CD4-positive, alpha-beta T cell (primary cell): ENCODE measurements around the gene CSTPP1. TPM values are rescaled to one million over a fixed set of nuclear protein-coding genes. Genes with fewer than 3 reads are reported as not detected.

Experiments
- ATAC-seq: fragments of 200-7000 bp; cut with Tn5 transposase; one replicate; pipeline ENCODE4 v1.10.0; 2022; ENCODE audit warnings: mild to moderate bottlenecking; ENCODE audit not compliant: poor library complexity
- CTCF ChIA-PET: fragments of 350-600 bp; sonication (Branson Sonifier 250); formaldehyde crosslinking; loops from one replicate; lab custom pipeline; 2021; ENCODE audit warnings: antibody characterized with exemption, inconsistent platforms; lab: Charles Lee
- POLR2A ChIA-PET: fragments of 350-600 bp; sonication (Branson Sonifier 250); formaldehyde crosslinking; loops from one replicate; lab custom pipeline; 2021; ENCODE audit warnings: antibody characterized with exemption, inconsistent platforms; lab: Charles Lee
- DNase-seq, 14 experiments: peaks; one replicate each; pipeline ENCODE4 v3.0.0-alpha.2; 2013 to 2020; ENCODE audit warnings: mixed read lengths in 2 of 14
- H3K27ac ChIP-seq, 2 donors: one replicate each; pipeline versions ENCODE4 v1.5.1 to v1.7.0; 2013; ENCODE audit warnings: low read length in 2 of 2, low read depth in 1 of 2, mild to moderate bottlenecking in 1 of 2
- H3K27me3 ChIP-seq, 2 experiments: 1 replicate in 1 of 2; 2 replicates in 1 of 2; pipeline versions ENCODE4 v1.6.1 to v1.7.0; 2013; ENCODE audit warnings: low read length in 2 of 2, control low read depth in 1 of 2, mild to moderate bottlenecking in 1 of 2, moderate library complexity in 1 of 2; ENCODE audit not compliant: insufficient read depth in 2 of 2, control insufficient read depth in 1 of 2
- H3K36me3 ChIP-seq: one replicate; pipeline ENCODE4 v1.6.1; 2013; ENCODE audit warnings: low read length, control low read depth; ENCODE audit not compliant: insufficient read depth
- H3K4me1 ChIP-seq: one replicate; pipeline ENCODE4 v1.6.1; 2013; ENCODE audit warnings: low read length, control low read depth; ENCODE audit not compliant: insufficient read depth
- H3K4me3 ChIP-seq: one replicate; pipeline ENCODE4 v1.5.1; 2013; ENCODE audit warnings: mild to moderate bottlenecking, low read length, moderate library complexity
- H3K9me3 ChIP-seq, 2 experiments: 1 replicate in 1 of 2; 2 replicates in 1 of 2; pipeline versions ENCODE4 v1.6.1 to v1.7.0; 2013; ENCODE audit warnings: low read length in 2 of 2, mild to moderate bottlenecking in 2 of 2, control low read depth in 1 of 2, moderate library complexity in 1 of 2; ENCODE audit not compliant: control insufficient read depth in 1 of 2, insufficient read depth in 1 of 2
- H3K27ac Mint-ChIP-seq: one replicate; pipeline ENCODE4 v1.8.0; 2020; ENCODE audit warnings: mixed read lengths
- H3K27me3 Mint-ChIP-seq: one replicate; pipeline ENCODE4 v1.8.0; 2021; ENCODE audit warnings: mixed read lengths
- H3K36me3 Mint-ChIP-seq: one replicate; pipeline ENCODE4 v1.8.0; 2021; ENCODE audit warnings: low read depth, mixed read lengths
- H3K4me1 Mint-ChIP-seq: one replicate; pipeline ENCODE4 v1.8.0; 2021; ENCODE audit warnings: low read depth, mixed read lengths
- H3K4me3 Mint-ChIP-seq: one replicate; pipeline ENCODE4 v1.8.0; 2020; ENCODE audit warnings: mild to moderate bottlenecking, mixed read lengths
- H3K9me3 Mint-ChIP-seq: one replicate; pipeline ENCODE4 v1.8.0; 2020; ENCODE audit warnings: mixed read lengths
- intact Hi-C, 2 experiments: fragments of 100-400 bp; cut with DNase I in 1 of 2; cut with micrococcal nuclease in 1 of 2; formaldehyde crosslinking; loops; one replicate each; pipeline versions ENCODE4 v1.15.1 to v1.9.0; 2023 to 2025; cut with DNase I, micrococcal nuclease
- total RNA-seq, 174 experiments: library from RNA in 2 of 174; stranded (reverse) in 2 of 174; gene quantifications; one replicate each; pipeline ENCODE4 v1.2.3 and lab custom pipeline; 2021 to 2026
- TF ChIP-seq, protein P1 (sequence below): fragments of 200-600 bp; IDR thresholded peaks from one replicate; pipeline ENCODE4 v1.8.0; 2022; ENCODE audit warnings: antibody characterized with exemption, mild to moderate bottlenecking

Gene CSTPP1
- total RNA-seq, 2 experiments from 2014 or later, result 6.6 to 7.3 TPM

DNA sequence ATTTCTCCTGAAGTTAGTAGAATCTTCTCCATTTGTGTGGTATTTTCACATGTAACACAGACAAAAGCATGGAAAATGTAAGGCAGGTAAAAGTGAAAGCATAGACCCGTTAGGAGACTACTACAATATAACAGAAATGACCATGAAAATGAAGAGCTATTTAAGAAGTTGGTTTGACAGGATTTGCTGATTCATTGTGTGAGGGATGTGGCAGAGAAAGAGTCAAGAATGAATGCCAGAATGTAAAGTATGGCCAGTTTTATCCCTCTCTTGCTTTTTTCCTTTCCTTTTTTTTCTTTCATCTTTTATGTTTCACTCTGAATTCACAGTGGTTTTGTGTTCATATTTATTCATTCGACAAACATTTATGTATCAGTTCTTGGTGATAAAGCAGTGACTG lies 124.2 kb downstream of the CSTPP1 start:
- Mint-ChIP-seq H3K27ac (no peak overlapping the region), H3K4me3 (no peak overlapping the region), H3K36me3 (peaks cover 9% of the 10 kb centered on the region), H3K27me3 (no peaks in the 10 kb centered on the region), H3K4me1 (no peaks in the 10 kb centered on the region), H3K9me3 (no peaks in the 10 kb centered on the region)
- ChIA-PET CTCF (no interaction called here), POLR2A (no interaction called here)
- Histone ChIP-seq H3K4me1 (no peaks in the 10 kb centered on the region), H3K4me3 (no peak overlapping the region), H3K27ac (no peak overlapping the region), H3K36me3 (no peaks in the 10 kb centered on the region), H3K9me3 (no peaks in the 10 kb centered on the region), H3K27me3 (no peaks in the 10 kb centered on the region)
- TF ChIP-seq, protein P1, sequence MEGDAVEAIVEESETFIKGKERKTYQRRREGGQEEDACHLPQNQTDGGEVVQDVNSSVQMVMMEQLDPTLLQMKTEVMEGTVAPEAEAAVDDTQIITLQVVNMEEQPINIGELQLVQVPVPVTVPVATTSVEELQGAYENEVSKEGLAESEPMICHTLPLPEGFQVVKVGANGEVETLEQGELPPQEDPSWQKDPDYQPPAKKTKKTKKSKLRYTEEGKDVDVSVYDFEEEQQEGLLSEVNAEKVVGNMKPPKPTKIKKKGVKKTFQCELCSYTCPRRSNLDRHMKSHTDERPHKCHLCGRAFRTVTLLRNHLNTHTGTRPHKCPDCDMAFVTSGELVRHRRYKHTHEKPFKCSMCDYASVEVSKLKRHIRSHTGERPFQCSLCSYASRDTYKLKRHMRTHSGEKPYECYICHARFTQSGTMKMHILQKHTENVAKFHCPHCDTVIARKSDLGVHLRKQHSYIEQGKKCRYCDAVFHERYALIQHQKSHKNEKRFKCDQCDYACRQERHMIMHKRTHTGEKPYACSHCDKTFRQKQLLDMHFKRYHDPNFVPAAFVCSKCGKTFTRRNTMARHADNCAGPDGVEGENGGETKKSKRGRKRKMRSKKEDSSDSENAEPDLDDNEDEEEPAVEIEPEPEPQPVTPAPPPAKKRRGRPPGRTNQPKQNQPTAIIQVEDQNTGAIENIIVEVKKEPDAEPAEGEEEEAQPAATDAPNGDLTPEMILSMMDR, result no peak
- ATAC-seq, result no peak
- no peak for DNase-seq
- intact Hi-C loops, result no loop called here

DNA sequence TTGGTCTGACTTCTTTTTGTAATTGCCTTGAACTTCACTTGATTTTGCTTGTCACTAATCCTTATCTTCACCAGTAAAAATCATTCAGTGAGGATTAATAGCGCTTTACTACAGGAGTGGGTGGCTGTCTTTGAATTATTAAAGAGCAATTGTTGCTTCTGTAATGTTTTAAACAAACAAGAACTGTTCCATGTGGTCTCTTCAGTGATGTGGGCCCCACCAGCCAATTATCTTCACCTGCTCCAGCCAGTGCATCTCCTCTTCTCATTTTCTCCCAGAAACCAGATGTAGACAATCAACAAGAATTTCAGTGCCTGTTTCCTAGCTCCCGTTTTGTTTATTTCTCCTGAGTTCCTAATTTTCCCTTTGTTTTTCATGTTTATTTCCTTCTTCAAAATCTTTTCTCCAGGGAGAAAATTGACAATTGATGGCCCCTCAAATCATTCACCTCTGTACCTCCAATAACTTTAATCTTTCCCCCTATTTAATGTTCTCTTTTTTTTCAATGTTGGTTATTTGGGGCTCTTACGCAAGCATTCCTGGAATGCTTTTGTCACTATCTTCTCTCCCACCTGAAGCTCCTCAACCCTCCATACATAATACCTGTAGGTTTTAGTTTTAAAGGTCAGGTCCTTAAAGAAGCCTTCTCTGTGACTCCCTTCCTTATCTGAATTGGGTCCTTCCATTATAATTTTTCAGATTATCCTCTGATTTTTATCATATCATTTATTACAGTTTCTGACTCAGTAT lies 125.0 kb downstream of the CSTPP1 start:
- Histone ChIP-seq H3K4me3 (no peak overlapping the region), H3K4me1 (no peaks in the 10 kb centered on the region), H3K9me3 (no peaks in the 10 kb centered on the region), H3K27ac (no peak overlapping the region), H3K36me3 (no peaks in the 10 kb centered on the region), H3K27me3 (no peaks in the 10 kb centered on the region)
- Mint-ChIP-seq H3K36me3 (peaks cover 2% of the 10 kb centered on the region), H3K27me3 (no peaks in the 10 kb centered on the region), H3K9me3 (no peaks in the 10 kb centered on the region), H3K27ac (no peak overlapping the region), H3K4me1 (no peaks in the 10 kb centered on the region), H3K4me3 (no peak overlapping the region)
- intact Hi-C loops, result no loop called here
- ATAC-seq, result no peak
- POLR2A ChIA-PET, result no interaction called here
- TF ChIP-seq, protein P1, result no peak
- DNase-seq, result no peak
- CTCF ChIA-PET, result no interaction called here

DNA sequence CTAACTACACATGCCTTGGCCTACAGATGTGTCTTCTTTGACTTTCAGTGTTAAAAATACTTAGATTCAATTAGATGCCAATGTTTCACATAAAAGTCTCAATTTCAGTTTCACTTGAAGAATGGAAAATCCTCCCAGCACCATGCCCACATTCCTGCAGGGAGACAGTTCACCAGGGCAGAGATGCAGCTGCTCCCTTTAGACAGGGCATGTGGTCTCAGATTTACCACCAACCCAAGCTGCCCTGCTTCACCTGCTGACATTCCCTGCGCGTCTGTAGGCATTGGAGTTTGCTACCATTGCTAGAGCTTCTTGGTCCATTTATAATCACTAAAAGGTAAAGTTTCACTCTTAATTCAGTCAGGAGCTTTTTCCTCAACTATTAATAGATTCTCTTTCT lies 126.2 kb downstream of the CSTPP1 start:
- intact Hi-C loops, result no loop called here
- Histone ChIP-seq H3K27me3 (no peaks in the 10 kb centered on the region), H3K4me1 (no peaks in the 10 kb centered on the region), H3K36me3 (no peaks in the 10 kb centered on the region), H3K9me3 (no peaks in the 10 kb centered on the region), H3K27ac (no peak overlapping the region), H3K4me3 (no peak overlapping the region)
- Mint-ChIP-seq H3K27ac (no peak overlapping the region), H3K36me3 (no peaks in the 10 kb centered on the region), H3K4me1 (no peaks in the 10 kb centered on the region), H3K27me3 (no peaks in the 10 kb centered on the region), H3K9me3 (no peaks in the 10 kb centered on the region), H3K4me3 (no peak overlapping the region)
- DNase-seq, result no peak
- TF ChIP-seq, protein P1, result no peak
- CTCF ChIA-PET, result no interaction called here
- no peak for ATAC-seq
- POLR2A ChIA-PET, result no interaction called here
